GM11168 (cell line): ENCODE data around the gene GABPB2.

ENCODE experiments used
- in situ Hi-C: fragments of 300-500 bp; cut with MboI; formaldehyde crosslinking; loops from one replicate; pipeline ENCODE4 v1.12.0; 2022; ENCODE audit warnings: low sequenced_read_pairs; ENCODE audit not compliant: unreplicated experiment

GABPB2 gene

DNA sequence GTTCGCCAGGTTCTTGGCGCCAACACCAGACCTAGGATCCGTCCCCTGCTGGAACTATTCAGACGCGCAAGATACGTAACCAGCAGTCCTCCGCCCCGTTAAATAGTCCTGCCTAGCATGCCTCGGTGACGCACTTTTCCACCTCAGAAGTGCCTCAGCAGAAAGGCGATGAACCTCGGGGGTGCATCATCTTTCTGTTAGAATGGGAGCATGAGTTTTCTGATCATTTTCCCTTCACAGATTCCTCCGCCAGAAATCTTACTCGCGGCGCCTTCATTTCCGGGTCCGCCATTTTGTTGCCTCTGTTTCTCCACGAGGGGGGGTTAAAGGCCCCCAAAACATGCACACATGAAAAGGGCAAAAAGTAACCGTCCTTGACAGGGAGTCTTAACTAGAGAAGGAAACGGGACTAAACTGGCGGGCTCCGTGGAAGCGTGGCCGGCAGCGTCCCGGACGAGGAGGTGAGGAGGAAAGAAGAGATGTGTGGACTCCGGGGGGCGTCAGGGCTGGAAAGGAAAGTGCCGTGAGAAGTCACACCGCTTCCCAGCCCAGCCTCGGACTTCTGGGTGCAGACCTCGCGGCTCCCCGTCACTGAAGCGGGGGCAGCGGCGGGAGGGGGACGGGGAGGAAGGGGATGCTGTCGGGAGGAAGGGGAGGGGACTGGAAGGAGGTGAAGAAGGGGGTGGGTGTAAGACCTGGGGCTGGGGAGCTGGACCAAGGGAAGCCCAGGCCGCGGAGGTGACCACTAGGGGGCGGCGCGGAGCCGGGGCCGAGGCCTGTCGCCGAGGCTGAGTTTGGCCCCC lies at the start of gene GABPB2:
Gene GABPB2, plus strand, starts transcription at position 288 of the 803 bp plus-strand sequence. CDS start 17,429 bp downstream, outside the sequence.
- in situ Hi-C loops = no loop called here

DNA sequence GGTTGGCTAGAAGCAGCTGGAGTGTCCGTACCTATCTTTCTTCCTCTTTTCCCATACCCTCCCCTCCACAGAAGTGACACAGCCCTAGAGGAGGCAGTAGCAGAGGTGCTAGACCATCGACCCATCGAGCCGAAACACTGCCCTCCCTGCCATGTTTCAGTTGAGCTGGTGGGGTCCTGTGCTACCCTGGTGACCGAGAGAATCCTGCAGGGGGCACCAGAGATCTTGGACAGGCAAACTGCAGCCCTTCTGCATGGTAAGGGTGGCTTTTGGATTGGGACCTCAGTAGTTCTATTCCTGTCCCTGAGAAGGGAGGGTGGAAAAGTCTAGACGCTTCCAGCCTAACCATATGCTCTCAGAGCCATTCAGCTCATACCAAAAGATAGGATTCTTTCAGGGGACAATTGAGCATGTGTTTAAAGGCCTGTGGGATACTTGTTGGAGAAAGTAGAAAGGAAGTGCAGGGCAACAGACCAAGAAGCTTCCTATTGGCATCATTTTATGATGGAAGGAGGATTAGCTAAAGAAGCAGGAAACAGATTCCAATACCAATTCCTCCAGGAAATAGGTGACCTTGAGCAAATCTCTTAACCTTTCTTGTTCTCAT lies 45.9 kb upstream of the GABPB2 start:
- in situ Hi-C loops = no loop called here

DNA sequence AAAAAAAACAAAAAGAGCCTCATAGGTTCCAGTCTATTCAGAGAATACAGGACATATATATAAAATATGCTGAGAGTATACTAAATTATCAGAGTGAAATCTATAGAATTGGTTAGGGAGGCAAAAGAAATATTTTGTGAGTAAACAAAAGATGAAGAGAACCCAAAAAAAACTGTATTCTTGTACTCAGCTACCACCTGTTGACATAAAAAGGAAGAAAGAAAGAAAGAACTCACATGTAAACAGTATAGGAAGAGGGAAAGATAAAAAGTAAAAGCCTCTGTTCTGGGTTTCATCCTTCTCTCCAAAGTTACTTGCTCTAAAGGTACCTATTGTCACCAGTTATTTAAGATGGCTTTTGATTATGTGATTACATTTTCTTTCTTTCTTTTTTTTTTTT lies 44.1 kb upstream of the GABPB2 start:
- in situ Hi-C loops = no loop called here

DNA sequence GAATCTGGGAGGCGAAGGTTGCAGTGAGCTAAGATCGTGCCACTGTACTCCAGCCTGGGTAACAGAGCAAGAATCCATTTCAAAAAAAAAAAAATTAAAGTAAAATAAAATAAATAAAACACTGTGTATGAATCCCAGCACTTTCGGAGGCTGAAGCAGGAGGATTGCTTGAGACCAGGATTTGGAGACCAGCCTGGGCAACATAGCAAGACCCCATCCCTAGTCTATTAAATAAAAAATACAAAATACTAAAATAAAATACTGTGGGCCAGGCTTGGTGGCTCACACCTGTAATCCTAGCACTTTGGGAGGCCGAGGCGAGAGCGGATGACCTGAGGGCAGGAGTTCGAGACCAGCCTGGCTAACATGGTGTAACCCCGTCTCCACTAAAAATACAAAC lies 38.4 kb upstream of the GABPB2 start:
- in situ Hi-C loops = no loop called here

DNA sequence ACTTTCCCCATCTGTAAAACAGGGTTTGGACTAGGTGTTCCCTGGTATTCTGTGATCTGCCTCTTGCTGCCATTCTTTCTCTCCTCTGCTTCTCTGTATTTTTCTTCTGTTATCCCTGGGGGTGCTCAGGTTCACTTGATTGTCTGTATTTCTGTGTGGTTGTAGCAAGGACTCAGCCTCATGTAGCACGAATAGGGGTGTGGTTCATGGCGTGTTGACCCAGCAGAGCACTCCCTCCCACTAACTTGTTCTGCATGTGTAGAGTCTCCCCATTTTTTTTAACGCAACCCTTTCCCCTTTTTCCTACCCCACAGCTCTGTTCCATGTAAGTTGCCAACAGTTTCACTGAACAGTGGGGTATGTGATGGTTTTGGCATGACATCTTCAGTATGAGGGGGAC lies 35.4 kb upstream of the GABPB2 start:
- in situ Hi-C loops = no loop called here

DNA sequence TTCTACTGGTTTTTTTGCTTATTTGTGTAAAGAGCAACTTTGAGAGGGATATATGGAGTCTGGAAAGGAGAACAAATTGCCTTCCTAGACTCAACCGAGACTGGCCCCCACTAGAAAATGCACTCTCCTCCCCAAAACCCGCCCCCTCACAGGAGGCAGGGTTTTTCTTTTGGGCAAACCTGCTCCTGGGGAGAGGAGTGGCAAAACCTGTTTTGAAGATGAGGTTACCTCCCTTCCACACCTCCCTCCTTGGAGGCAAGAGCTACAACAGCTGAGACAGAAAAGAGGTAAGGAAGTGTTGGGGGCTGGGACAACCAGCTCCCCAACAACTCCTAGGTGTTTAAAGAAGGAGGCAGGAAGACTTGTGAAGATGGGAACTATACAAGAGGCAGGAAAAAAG lies 34.2 kb upstream of the GABPB2 start, which contains the start of gene BNIPL:
Gene BNIPL, plus strand, starts transcription at position 231 of the 400 bp plus-strand sequence. Its CDS starts 140 bp downstream, at position 371.
- in situ Hi-C loops = no loop called here

DNA sequence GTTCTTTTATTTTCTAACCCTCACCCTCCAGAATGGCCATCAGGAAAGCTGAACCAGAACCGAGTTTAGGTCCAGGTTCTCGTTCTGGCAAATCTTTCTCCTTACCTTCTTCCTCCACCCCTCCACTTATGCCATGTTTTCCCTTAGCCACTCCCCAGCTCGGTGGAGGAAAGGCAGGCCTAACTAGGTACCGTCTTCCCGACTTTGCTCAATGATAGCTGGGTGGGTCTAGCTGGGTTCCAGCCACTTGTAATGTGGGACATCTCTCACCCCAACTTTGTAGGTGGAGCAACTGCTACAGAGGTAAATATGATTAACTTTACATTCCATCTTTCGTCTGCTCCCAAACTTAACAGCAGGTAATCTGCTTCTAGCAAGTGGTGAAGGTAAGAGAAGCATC lies 33.5 kb upstream of the GABPB2 start:
- in situ Hi-C loops = no loop called here

DNA sequence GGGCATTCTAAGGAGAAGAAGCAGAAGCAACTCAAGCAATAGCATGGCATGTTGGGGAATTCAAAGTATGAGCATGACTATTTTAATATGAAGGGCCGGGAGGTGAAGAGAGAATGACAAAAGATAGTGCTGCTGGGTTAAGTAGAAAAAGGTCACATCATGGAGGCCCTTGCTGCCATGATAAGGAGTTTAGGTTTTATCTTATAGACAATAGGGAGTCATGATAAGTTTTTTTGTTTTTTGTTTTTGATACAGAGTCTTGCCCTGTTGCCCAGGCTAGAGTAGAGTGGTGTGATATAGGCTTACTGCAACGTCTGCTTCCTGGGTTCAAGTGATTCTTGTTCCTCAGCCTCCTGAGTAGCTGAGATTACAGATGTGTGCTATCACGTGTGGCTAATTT lies 31.0 kb upstream of the GABPB2 start:
- in situ Hi-C loops = no loop called here

DNA sequence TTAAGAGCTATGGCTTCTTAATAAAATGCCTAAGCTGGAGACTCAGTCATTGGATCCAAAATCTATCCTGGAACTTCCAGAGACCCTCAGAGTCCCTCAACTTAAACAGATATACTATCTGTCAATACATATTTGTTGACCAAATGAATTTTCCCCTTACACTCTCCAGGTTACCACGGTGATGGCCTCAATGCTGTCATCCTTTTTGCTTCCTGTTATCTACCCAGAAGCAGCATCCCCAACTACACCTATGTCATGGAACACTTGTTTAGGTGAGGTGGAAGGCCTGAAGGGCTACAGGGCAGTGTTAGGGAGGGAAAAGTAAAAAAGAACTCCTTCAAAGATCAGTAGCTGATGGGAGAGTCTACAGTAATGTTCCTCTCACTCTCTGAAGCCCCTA lies 27.4 kb upstream of the GABPB2 start:
- in situ Hi-C loops = no loop called here

DNA sequence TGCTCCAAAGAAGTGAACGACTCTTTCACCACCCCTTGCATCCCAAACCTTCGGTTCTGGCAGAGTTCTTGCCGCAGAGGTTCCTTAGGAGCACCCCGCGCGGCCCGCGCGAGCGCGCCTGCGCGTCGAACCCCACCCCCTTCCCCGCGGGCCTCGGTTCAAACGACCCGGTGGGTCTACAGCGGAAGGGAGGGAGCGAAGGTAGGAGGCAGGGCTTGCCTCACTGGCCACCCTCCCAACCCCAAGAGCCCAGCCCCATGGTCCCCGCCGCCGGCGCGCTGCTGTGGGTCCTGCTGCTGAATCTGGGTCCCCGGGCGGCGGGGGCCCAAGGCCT lies 23.0 kb upstream of the GABPB2 start, which contains the start of gene C1orf56:
Gene C1orf56, plus strand, starts transcription at position 161 of the 334 bp plus-strand sequence. Its CDS starts 97 bp downstream, at position 258.
- in situ Hi-C loops = no loop called here

DNA sequence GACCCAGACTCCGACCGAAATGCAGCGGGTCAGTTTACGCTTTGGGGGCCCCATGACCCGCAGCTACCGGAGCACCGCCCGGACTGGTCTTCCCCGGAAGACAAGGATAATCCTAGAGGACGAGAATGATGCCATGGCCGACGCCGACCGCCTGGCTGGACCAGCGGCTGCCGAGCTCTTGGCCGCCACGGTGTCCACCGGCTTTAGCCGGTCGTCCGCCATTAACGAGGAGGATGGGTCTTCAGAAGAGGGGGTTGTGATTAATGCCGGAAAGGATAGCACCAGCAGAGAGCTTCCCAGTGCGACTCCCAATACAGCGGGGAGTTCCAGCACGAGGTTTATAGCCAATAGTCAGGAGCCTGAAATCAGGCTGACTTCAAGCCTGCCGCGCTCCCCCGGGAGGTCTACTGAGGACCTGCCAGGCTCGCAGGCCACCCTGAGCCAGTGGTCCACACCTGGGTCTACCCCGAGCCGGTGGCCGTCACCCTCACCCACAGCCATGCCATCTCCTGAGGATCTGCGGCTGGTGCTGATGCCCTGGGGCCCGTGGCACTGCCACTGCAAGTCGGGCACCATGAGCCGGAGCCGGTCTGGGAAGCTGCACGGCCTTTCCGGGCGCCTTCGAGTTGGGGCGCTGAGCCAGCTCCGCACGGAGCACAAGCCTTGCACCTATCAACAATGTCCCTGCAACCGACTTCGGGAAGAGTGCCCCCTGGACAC lies 22.5 kb upstream of the GABPB2 start:
- in situ Hi-C loops = no loop called here

DNA sequence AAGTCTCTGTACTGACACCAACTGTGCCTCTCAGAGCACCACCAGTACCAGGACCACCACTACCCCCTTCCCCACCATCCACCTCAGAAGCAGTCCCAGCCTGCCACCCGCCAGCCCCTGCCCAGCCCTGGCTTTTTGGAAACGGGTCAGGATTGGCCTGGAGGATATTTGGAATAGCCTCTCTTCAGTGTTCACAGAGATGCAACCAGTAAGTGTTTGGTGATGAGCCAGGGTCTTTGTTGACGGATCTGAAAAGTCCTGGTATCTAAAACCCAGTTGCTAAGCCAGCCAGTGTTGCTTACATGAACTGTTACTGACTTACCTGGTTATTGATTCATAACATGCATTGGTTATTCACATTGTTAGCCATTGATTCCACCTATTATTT lies 21.9 kb upstream of the GABPB2 start:
- in situ Hi-C loops = no loop called here

DNA sequence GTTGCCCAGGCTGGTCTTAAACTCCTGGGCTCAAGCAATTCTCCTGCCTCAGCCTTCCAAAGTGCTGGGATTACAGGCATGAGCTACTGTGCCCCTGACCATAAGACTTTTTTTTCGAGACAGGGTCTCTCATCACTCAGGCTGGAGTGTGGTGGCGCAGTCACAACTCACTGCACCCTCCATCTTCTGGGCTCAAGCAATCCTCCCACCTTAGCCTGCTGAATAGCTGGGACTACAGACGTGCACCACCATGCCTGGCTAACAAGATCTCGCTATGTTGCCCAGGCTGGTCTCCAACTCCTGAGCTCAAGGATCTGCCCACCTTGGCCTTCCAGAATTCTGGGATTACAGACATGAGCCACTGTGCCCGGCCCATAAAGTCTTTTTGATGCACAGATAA lies 21.1 kb upstream of the GABPB2 start:
- in situ Hi-C loops = no loop called here

DNA sequence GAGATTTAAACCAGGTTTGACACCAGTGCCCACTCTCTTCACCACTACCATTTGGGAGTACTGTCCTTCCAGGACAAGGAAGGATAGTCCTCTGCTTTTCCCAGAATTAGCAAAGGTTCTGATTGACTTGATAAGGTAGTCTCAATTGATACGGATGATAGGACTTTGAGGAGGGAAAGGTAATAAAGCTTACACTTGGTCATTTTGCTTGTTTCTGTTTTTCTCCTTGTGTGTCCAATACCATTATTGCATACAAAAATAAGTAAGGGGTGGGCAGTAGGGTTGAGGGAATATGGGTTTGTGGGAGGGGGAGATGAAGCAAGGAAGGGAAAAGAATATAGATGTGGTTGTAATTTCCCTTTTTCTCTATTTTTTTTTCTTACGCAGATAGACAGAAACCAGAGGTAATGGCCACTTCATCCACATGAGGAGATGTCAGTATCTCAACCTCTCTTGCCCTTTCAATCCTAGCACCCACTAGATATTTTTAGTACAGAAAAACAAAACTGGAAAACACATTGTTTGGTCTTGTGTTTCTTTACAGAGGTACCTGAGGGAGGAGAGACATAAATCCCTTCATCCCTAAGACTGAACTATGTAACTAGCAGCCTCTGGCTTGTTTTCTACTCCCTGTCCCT lies 20.4 kb upstream of the GABPB2 start:
- in situ Hi-C loops = no loop called here

DNA sequence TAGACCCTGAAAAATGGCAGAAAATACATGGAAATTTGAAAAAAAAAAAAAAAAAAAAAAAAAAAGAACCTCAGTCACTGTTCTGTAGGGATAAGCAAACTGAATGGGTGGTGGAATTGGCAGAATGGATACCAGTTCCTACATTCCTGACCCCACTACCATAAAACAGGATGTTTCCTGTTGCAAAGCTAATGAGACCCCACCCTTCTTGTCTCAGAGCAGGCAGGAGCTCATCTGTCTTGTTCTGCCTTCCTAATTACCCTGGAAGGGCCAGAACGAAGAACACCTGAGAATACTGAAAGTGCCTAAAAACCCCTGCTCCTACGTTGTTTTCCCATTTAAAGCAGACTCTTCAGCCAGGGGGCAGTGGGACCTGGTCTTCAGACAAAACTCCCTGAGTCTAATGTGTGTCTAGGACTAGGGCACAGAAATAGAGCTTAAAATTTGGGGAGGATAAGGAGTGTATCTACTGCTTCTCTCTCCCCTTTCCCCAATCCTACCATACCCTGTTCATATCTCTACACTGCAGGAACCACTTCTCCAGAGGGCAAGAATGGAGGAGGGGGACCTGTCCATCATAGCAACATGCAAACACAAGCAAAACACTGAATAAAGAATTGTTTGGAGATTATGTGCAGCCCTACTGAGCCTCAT lies 19.1 kb upstream of the GABPB2 start:
- in situ Hi-C loops = no loop called here

DNA sequence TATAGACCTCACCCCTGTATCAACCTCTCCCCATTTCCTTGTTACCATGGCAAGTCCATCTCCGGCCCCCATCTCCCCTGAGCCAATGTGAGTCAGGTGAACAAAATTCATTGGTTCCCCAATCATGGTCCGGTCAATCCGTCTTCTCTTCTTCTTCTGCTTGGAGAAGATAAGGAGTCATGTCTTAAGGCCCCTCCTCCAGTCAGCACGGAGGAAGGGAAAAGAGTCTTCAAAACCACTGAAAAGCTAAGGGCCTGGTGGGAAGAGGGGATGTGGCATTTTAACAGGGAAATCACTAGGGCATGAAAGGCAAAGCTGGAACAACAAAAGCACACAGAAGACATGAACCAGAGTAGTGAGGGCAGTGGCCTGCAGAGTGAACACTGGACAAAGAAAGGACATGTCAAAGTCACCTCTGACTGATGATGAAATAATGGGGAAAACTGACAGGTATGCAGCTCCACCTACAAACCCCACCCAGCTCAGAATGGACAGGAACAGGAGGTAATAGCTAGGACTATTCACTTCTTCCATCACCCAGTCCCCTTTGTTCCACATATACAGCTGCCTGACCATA lies 15.5 kb upstream of the GABPB2 start:
- in situ Hi-C loops = no loop called here

DNA sequence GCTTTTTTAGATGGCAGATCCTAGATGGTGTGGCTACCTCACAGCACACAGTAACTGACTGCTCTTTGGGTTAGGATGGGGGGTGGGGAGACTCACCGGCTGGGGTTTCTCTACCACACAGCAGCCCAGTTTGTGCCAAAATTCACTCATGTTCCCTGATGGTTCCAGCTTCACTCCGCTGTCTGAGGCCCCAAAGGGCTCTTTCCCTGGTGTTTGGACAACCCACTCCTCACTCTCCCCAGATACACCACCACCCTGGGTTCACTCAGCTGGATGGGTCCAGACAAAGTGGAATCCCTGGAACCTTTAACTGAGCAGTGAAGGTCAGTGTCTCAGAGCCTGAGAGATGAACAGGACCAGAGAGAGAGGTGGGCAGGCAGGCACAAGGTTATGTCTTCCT lies 15.0 kb upstream of the GABPB2 start:
- in situ Hi-C loops = no loop called here

DNA sequence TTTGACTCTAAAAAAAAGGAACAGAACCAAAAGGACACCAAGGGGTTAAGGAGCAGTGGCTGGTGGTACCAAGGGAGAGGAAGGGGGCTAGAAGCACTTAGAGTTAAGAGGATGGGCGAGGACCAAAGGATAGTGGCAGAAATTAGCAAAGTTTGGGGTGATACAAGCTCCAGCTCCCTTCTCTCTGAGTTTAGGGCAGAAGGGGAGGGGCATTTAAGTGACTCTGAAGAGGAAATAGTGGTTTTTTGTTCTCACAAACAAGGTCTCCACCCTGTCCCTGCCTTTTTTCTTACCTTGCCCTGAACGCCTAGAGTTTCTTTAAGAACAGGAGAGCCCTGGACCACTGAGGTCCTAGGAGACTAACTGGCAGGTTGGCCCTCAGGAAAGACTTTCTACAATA lies 14.4 kb upstream of the GABPB2 start:
- in situ Hi-C loops = no loop called here

DNA sequence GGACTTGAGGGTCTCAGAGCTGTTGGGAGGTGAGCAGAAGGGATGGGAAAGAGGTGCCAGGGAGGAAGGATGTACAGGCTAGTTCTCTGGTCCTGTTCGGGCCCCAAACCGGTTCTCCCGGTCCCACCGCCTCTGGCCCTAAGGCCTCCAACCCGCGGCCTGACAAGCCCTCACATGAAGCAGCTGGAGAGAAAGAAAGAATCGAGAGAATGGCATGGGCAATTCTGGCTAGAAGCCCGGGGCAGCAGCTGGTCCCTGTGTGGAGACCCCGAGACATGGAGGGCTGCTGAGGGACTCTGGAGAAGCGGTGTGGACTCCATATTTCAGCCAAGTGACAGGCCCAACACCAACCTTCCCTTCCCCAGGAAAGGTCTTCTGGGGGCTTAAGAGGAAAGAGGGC lies 11.9 kb upstream of the GABPB2 start:
- in situ Hi-C loops = no loop called here
